ENCODE measurements around the gene SPARCL1. TPM values are rescaled to one million over a fixed set of nuclear protein-coding genes. Genes with fewer than 3 reads are reported as not detected.
"Not testable (repeated sequence)": the region's sequence is repeated elsewhere in the genome, so short reads cannot be mapped to it uniquely, and the experiment has no call there.

Gene SPARCL1
- polyA plus RNA-seq, 3 donors: not detected

DNA sequence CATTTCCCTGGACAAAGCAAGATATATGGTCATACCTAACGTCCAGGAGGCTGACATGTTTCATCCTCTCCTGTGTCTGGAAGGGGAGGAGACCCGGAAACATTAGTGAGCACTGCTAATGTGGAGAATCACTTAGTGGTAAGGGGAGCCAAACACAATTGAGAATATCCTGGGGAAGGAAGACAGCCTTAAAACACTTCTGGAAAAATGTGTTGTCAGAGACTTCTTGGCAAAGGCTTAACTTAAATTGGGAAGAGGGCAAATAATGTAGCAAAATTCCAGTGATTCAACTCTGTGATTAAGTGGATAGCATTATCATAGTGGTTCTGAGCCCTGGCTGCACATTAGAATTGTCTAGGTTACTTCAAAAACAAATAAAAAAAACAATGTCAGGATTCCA lies 39.5 kb downstream of the SPARCL1 start:
- Histone ChIP-seq H3K79me2 (ENCODE audit: insufficient read depth, low read length) (no peaks in the 10 kb centered on the region), H3K36me3 (replicated peaks in 1 of 2; ENCODE audit: control insufficient read depth in 1 of 2, insufficient read depth in 2 of 2, low read length in 2 of 2) (no peaks in the 10 kb centered on the region), H3K4me2 (replicated peaks; ENCODE audit: extremely low read depth, low read length, poor library complexity, severe bottlenecking) (no peak overlapping the region), H3K4me3 (replicated peaks in 1 of 3; ENCODE audit: low read depth in 2 of 3, low read length in 3 of 3) (no peak overlapping the region), H2AFZ (ENCODE audit: insufficient read depth, low read depth, low read length, poor library complexity, severe bottlenecking) (no peak overlapping the region), H3K9me3 (replicated peaks in 1 of 2; ENCODE audit: control insufficient read depth in 1 of 2, insufficient read depth in 1 of 2, low read length in 2 of 2) (peaks cover 0 to 14% of the 10 kb centered on the region in 2 donors), H3K27me3 (ENCODE audit: control insufficient read depth in 2 of 2, insufficient read depth in 2 of 2, low read length in 2 of 2) (no peaks in the 10 kb centered on the region), H3K27ac (ENCODE audit: low read depth in 1 of 2, low read length in 2 of 2) (no peak overlapping the region), H4K20me1 (ENCODE audit: insufficient read depth, low read length) (no peaks in the 10 kb centered on the region), H3K4me1 (ENCODE audit: control insufficient read depth in 1 of 2, insufficient read depth in 2 of 2, low read length in 2 of 2) (no peaks in the 10 kb centered on the region), H3K9ac (ENCODE audit: insufficient read depth, low read length, poor library complexity, severe bottlenecking) (no peak overlapping the region)
- TF ChIP-seq CTCF (IDR thresholded peaks at IDR 0.05): no peak
- Mint-ChIP-seq H3K27me3 (ENCODE audit: low read depth in 3 of 3) (no peaks in the 10 kb centered on the region), H3K27ac (no peak overlapping the region), H3K4me3 (no peak overlapping the region), H3K36me3 (no peaks in the 10 kb centered on the region), H3K9me3 (peaks cover 4 to 19% (median 12%) of the 10 kb centered on the region in 7 donors), H3K4me1 (peaks cover 2% of the 10 kb centered on the region)
- intact Hi-C loops (cut with micrococcal nuclease): no loop called here
- no peak for DNase-seq
- 100% methylated on average over 1 of the region's 2 CpGs for WGBS (ENCODE audit: insufficient coverage)

GRCh38 chr4:87488666-87489065 lies 40.5 kb downstream of the SPARCL1 start:
- intact Hi-C loops (cut with micrococcal nuclease); H3K27me3 Mint-ChIP-seq (ENCODE audit: low read depth in 3 of 3); H3K4me3 Mint-ChIP-seq: not testable (repeated sequence)

DNA sequence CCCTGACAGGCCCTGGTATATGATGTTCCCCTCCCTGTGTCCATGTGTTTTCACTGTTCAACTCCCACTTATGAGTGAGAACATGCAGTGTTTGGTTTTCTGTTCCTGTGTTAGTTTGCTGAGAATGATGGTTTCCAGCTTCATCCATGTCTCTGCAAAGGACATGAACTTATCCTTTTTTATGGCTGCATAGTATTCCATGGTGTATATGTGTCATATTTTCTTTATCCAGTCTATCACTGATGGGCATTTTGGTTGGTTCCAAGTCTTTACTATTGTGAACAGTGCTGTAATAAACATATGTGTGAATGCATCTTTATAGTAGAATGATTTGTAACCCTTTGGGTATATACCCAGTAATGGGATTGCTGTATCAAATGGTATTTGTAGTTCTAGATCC lies 45.9 kb downstream of the SPARCL1 start:
- H3K36me3 Mint-ChIP-seq; H3K4me2 ChIP-seq (replicated peaks; ENCODE audit: extremely low read depth, low read length, poor library complexity, severe bottlenecking); H4K20me1 ChIP-seq (ENCODE audit: insufficient read depth, low read length); H3K9me3 ChIP-seq (replicated peaks in 1 of 2; ENCODE audit: control insufficient read depth in 1 of 2, insufficient read depth in 1 of 2, low read length in 2 of 2); H3K4me3 Mint-ChIP-seq; H3K9ac ChIP-seq (ENCODE audit: insufficient read depth, low read length, poor library complexity, severe bottlenecking); H3K27ac Mint-ChIP-seq; H3K27me3 ChIP-seq (ENCODE audit: control insufficient read depth in 2 of 2, insufficient read depth in 2 of 2, low read length in 2 of 2); H3K79me2 ChIP-seq (ENCODE audit: insufficient read depth, low read length); H3K4me1 Mint-ChIP-seq; H2AFZ ChIP-seq (ENCODE audit: insufficient read depth, low read depth, low read length, poor library complexity, severe bottlenecking); H3K4me1 ChIP-seq (ENCODE audit: control insufficient read depth in 1 of 2, insufficient read depth in 2 of 2, low read length in 2 of 2); H3K4me3 ChIP-seq (replicated peaks in 1 of 3; ENCODE audit: low read depth in 2 of 3, low read length in 3 of 3); intact Hi-C loops (cut with micrococcal nuclease); H3K36me3 ChIP-seq (replicated peaks in 1 of 2; ENCODE audit: control insufficient read depth in 1 of 2, insufficient read depth in 2 of 2, low read length in 2 of 2); H3K27ac ChIP-seq (ENCODE audit: low read depth in 1 of 2, low read length in 2 of 2); H3K27me3 Mint-ChIP-seq (ENCODE audit: low read depth in 3 of 3); DNase-seq: not testable (repeated sequence)
- H3K9me3 Mint-ChIP-seq: peaks cover 6 to 18% (median 10%) of the 10 kb centered on the region in 7 donors

More at GRCh38 chr4:87488666-87489065, 40.5 kb downstream of the SPARCL1 start:
- not testable (repeated sequence) for H3K36me3 ChIP-seq (replicated peaks in 1 of 2; ENCODE audit: control insufficient read depth in 1 of 2, insufficient read depth in 2 of 2, low read length in 2 of 2); H3K4me2 ChIP-seq (replicated peaks; ENCODE audit: extremely low read depth, low read length, poor library complexity, severe bottlenecking); H3K36me3 Mint-ChIP-seq; H3K4me1 ChIP-seq (ENCODE audit: control insufficient read depth in 1 of 2, insufficient read depth in 2 of 2, low read length in 2 of 2); H2AFZ ChIP-seq (ENCODE audit: insufficient read depth, low read depth, low read length, poor library complexity, severe bottlenecking); DNase-seq; H3K27me3 ChIP-seq (ENCODE audit: control insufficient read depth in 2 of 2, insufficient read depth in 2 of 2, low read length in 2 of 2); H3K27ac ChIP-seq (ENCODE audit: low read depth in 1 of 2, low read length in 2 of 2); H3K79me2 ChIP-seq (ENCODE audit: insufficient read depth, low read length); H3K27ac Mint-ChIP-seq; H3K9ac ChIP-seq (ENCODE audit: insufficient read depth, low read length, poor library complexity, severe bottlenecking); H4K20me1 ChIP-seq (ENCODE audit: insufficient read depth, low read length); H3K4me3 ChIP-seq (replicated peaks in 1 of 3; ENCODE audit: low read depth in 2 of 3, low read length in 3 of 3); H3K4me1 Mint-ChIP-seq
- 94% methylated on average over 3 of the region's 4 CpGs for WGBS (ENCODE audit: insufficient coverage)
- peaks cover 6 to 19% (median 12%) of the 10 kb centered on the region in 7 donors for H3K9me3 Mint-ChIP-seq
- H3K9me3 ChIP-seq (replicated peaks in 1 of 2; ENCODE audit: control insufficient read depth in 1 of 2, insufficient read depth in 1 of 2, low read length in 2 of 2): peaks cover 0 to 14% of the 10 kb centered on the region in 2 donors

Data from CD14-positive monocyte (primary cell).